ENCODE data around the gene CPXM1. TPM values are rescaled to one million over a fixed set of nuclear protein-coding genes. Genes with fewer than 3 reads are reported as not detected.

The CPXM1 gene
- polyA plus RNA-seq, 3 donors: 200 to 281 (median 252) TPM

- DNase-seq: no peak
These were observed 48.4 kb downstream of the CPXM1 start for GRCh38 chr20:2751878-2752566.

DNA sequence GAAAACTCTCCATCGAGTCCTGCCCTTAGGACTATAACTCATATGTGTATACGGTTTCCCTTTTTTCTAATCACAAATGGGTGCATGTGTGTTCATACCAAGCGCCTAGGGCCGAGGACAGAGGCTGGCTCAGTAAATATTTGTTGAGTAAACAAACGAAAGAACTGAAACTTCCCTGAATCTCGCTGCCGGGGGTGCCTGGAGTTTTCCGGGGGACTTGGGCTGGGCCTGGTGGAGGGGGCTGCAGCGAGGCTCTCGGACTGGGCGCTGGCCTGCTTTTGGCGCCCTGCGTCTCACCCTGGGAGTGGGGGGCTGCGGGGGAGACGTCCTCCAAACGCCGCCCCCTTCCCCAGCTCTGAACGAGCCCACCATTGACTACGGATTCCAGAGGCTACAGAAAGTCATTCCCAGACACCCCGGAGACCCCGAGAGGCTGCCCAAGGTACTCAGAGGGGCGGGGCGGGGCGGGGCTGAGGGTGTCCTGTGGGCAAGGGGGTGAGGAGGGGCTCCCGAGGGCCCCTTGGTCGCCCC lies 49.0 kb downstream of the CPXM1 start:
- DNase-seq: no peak

DNA sequence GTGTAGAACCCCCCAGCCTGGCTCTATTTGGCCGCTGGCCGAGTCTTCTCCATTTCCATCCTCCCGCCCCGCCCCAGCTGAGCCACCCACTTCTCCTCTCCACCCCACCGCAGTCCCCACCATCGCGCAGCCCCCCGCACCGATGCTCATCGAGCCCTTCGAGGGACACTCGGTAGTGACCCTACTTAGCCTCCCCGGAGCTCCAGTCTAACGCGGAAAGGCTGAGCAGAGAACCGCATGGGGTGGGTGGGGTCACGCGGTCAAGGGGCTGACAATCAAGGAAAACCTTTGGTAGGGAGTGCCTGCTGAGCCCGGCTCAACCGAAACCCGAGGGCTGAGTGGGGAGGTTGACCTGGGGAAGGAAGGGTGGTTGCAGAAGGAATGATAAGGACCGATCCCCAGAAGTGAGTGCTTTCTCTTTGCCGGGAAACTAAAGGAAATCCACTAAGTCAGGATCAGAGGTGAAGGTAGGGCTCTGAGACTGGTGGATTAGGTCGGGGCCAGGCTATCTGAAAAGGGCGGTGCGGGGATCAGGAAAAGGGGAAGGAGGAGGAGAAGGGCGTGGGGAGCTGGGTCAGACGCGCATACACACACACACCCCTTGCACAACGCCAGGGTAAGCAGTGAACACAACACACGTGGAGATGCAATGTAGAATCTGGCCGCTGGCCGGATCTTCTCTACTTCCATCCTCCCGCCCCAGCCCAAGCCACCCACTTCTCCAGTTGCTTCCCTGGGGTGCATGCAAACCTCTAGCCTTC lies 49.8 kb downstream of the CPXM1 start:
- no peak for DNase-seq

GRCh38 chr20:2749951-2750490 lies 50.4 kb downstream of the CPXM1 start:
- DNase-seq: no peak

DNA sequence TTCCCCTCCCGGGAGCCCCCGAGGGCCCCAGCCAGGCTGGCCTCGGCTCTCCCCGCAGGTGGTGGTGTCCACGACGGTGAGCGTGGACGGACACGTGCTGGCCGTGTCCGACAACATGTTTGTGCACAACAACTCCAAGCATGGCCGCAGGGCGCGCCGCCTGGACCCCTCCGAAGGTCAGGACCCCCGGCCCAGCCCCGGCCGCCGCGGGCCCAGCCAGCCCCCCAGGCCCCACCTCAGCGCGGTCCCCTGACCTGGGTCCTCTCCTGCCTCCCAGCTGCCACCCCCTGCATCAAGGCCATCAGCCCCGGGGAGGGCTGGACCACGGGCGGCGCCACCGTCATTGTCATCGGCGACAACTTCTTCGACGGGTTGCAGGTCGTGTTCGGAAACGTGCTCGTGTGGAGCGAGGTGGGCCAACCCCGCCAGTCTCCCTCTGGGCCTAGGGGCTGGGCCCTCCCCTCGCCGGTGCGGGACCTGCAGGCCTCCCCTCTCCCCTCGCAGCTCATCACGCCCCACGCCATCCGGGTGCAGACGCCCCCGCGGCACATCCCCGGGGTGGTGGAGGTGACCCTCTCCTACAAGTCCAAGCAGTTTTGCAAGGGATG lies 51.0 kb downstream of the CPXM1 start:
- DNase-seq: no peak

- DNase-seq: no peak
These were observed 51.7 kb downstream of the CPXM1 start for GRCh38 chr20:2748551-2749342.

GRCh38 chr20:2747676-2748235 lies 52.7 kb downstream of the CPXM1 start:
- DNase-seq: no peak

- no peak for DNase-seq
These were observed 53.7 kb downstream of the CPXM1 start for GRCh38 chr20:2746636-2747265.

DNA sequence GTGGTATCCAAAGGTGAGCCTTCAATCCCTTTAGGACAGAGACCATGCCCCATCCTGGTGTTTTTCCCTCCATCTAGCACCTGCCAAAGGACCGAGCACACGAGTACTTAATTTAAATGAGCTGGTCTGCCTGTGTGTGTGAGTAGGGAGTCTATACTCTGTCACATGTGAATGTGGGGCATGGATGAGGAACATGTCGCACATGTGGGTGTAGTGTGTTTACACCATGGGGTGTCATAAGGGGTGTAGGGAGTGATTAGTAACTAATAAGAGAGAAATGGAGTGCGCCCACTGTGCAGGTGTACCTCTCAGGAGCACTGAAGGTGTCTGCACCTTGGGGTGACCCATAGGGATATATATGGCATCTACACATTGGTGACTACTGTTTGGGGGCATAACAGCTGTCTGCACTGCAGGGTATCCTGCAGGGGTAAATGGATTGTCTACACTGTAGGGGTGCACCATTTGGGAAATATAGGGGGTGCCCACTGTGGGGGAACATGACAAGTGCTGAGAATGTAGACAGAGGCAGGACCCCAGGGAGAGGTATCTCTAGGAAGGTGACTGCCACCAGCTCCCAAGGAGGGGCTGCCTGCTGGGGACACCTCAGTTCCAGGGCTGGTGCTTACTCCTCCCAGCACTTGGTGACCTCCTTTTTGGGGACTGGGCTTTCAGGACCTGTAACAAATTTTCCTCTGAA lies 54.3 kb downstream of the CPXM1 start:
- no peak for DNase-seq

DNA sequence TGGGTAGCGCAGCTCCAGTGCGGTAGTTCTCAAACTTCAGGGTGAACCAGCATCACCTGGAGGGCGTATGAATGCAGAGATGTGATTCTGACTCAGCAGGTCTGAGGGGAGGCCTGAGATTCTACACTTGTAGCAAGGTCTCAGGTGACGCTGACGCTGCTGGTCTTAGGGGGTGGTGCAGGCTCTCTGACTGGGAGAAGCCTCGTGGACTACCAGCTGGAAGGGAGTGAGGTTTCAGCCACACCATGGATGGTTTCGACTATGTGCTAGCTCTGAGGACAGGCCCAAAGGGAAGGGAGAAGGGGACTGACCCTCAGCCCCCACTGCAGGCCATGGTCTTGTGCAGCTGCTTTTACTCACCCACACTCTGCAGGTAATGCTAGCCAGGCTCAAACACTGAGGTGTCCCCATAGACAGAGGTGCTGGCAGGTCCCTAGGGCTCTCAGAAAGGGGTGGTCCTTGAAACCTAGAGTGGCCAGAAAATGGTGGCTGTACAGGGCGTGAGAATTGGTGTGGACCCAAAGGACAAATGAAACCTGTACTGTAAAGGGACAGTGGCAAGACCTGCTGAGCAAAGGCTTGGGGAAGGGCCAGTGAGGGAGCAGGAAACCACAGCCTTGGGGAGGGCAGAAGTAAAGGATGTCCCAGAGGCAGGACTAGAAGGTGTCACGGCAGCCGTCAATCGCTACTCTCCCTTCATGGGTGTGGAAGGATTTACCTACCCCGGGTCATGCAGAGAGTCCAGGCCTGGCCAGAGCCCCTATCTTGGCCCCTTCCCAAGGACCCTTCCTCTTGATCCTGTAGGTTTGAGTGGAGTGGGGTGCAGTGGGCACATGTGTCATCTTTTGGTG lies 55.1 kb downstream of the CPXM1 start:
- no peak for DNase-seq

Other genes starting within 250 kb of the CPXM1 start
- 100 to 1,000 TPM; 255 to 269 (median 258) TPM for gene NOP56, start 148.0 kb downstream of the CPXM1 start, polyA plus RNA-seq (ENCODE audit: insufficient read length in 3 of 3)
- gene IDH3B, start 136.4 kb downstream of the CPXM1 start, polyA plus RNA-seq (ENCODE audit: insufficient read length in 3 of 3): 100 to 1,000 TPM; 139 to 141 (median 141) TPM
- gene EBF4, start 107.8 kb downstream of the CPXM1 start, polyA plus RNA-seq (ENCODE audit: insufficient read length in 3 of 3): 10 to 100 TPM; 33.5 to 36.8 (median 35.2) TPM
- not detected for gene C20orf141, start 14.4 kb upstream of the CPXM1 start, polyA plus RNA-seq (ENCODE audit: insufficient read length in 3 of 3)
- under 1 TPM in 1 of 3 donors, not detected in 2; 0.15 TPM for gene TMEM239, start 15.7 kb upstream of the CPXM1 start, polyA plus RNA-seq (ENCODE audit: insufficient read length in 3 of 3)
- 10 to 100 TPM; 74.9 to 85.7 (median 76.3) TPM for gene PCED1A, start 40.0 kb upstream of the CPXM1 start, polyA plus RNA-seq (ENCODE audit: insufficient read length in 3 of 3)
- gene VPS16, start 40.1 kb upstream of the CPXM1 start, polyA plus RNA-seq (ENCODE audit: insufficient read length in 3 of 3): 10 to 100 TPM; 41.5 to 43.0 (median 42.5) TPM
- 10 to 100 TPM; 90.2 to 95.8 (median 93.9) TPM for gene PTPRA, start 72.9 kb upstream of the CPXM1 start, polyA plus RNA-seq (ENCODE audit: insufficient read length in 3 of 3)
- gene GNRH2, start 243.0 kb upstream of the CPXM1 start, polyA plus RNA-seq (ENCODE audit: insufficient read length in 3 of 3): 1 to 10 TPM in 2 of 3 donors, under 1 TPM in 1; 0.58 to 1.4 (median 1.0) TPM
- 10 to 100 TPM; 63.5 to 81.1 (median 70.7) TPM for gene MRPS26, start 245.4 kb upstream of the CPXM1 start, polyA plus RNA-seq (ENCODE audit: insufficient read length in 3 of 3)